GM21576 (cell line): ENCODE data around the gene ERGIC3.

Experiments
- ATAC-seq: cut with Tn5 transposase; IDR thresholded peaks from one replicate; pipeline ENCODE4 v1.9.1; 2021; ENCODE audit warnings: mild to moderate bottlenecking, moderate library complexity; ENCODE audit not compliant: unreplicated experiment

ERGIC3 gene

DNA sequence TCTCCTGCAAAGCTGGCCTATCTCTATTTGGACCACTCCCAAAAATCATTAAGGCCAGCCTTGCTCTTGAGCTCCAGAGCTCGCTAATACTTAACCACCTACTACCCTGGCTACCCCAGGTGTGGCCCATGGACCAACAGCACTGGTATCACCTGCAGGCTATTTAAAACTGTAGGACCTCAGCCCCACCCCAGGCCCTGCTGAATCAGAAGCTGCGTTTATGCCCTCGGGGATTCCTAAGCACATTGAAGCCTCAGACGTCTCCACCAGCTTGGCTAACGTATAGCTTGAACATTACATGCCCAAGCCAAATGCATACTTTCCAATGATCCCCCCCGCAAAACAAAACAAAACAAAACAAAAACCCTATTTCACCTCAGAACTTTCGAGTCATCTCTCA lies 54.0 kb downstream of the ERGIC3 start:
- no peak for ATAC-seq

DNA sequence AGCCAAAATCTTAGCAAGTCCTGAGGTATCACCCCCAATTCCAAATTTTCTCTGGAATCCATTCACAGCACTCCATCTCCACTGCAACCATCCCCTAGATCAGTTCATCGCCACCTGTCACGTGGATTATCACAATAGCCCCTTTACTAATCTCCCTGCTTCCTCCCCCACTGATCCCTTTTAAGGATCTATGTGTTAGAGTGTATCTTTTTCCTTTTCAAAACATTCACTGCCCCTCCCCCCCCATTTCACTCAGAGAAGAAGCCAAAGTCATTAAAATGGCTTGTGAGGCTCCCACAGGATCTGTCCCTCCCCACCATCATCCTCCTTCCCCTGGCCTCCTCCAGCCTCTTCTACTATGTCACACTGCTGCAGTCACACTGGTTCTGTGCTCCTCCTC lies 55.3 kb downstream of the ERGIC3 start:
- no peak for ATAC-seq

DNA sequence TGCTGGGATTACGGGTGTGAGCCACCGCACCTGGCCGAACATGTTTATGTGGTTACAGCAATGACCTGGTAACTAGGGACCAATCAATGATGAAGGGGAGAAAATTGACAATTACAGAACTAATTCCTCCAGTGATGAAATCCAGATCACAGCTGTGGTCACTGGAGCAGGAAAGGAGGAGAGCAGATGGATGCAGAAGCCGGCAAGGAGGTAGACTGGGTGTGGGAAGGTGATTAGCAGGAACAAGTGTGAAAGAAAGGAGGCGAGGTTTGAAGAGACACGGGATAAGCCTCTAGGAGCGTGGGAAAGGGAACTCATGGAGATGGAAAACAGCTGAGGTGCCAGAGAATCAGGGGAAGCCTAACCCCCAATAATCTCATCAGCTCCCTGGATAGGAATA lies 56.6 kb downstream of the ERGIC3 start:
- no peak for ATAC-seq

DNA sequence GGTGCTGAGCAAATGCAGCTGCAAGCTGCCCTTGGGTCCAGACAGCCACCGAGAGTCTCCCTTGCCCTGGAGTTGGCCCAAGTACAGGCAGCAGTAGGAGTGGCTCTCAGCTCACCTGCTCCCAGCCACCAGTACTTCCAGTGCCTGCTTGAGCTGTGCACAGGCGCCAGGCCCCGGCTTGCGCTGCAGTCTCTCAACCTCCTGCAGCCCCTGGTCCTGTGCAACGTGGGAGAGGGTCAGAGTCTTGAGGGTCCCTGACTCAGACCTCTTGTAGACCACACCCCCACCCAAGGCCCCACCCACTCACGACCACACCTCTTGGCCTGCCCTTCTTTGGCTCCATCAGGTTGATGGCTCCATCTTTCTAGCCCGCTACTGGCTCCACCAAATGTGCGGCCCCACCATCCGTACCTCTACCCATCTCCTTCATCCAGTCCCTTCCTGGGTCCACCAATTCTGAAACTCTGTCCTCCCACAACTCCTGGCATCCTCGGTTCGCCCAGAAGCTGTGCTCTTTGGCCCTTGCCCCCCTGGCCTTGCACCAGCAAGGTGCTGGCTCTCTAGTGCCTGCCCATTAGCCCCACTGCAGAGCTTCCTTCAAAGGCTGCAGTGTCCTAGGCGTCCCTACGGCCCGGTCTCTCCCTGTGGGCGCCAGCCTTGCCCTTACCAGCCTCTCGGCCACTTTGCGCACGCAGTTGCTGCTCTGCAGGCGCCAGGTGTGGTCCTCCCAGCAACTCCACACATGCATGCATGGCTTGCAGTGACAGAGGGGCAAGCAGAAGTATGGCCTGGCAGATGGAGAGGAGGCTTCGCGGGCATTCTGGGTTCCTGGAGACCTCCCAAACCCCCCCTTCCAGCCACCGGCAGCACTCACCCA lies 57.3 kb downstream of the ERGIC3 start:
- ATAC-seq: no peak

DNA sequence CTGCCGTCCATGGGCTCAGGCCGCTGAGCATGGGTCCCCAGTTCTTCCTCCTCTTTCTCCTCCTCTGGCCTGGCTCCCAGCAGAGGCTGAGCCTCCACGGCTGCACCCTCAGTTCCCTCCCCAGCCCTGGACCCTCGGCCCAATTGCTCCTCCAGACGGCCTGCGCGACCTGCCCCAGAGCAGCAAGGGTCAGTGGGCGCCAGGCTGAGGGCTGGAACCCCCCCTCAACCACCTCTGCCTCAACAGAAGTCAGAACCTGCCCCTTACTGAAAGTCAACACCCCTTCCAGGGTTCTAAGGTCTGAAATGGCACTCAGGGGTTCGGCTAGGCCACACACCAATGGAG lies 57.9 kb downstream of the ERGIC3 start:
- no peak for ATAC-seq

DNA sequence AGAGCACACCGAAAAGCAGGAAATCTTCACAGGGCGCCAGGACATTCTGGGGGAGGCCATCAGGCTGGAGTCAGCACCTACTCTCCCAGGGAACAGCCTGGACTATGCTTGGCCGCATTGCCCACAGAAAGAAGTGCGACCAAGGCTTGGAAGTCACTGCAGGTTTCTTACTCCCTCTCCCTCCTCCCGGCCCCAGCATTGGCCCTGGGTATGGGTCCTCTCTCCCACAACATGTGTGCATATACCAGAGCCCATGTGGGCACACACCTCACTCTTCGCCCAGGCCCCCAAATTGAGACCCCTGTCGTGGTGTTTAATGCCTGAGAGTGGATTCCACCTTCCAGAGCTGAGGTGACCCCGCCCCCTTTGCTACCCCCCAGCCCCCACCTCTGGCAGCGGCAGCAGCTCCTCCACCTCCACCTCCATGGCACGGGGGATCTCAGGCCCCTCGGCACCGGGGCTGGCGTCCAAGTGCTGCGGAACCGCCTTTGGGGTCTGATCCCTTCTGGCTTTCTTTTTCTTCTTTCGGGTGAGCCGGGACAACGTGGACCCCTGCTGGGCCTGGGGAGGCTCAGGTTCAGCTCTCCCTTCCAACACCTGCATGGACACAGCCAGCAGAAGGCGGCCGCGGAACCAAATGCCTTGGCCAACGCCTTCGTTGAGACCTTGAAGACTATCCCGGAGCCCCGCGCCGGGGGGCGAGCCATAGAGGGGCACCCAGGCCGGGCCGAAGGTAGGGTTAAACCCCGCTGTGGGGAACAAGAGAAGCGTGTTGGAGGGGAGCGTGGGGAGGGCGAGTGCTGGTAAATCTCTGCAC lies 58.5 kb downstream of the ERGIC3 start:
- ATAC-seq: no peak

DNA sequence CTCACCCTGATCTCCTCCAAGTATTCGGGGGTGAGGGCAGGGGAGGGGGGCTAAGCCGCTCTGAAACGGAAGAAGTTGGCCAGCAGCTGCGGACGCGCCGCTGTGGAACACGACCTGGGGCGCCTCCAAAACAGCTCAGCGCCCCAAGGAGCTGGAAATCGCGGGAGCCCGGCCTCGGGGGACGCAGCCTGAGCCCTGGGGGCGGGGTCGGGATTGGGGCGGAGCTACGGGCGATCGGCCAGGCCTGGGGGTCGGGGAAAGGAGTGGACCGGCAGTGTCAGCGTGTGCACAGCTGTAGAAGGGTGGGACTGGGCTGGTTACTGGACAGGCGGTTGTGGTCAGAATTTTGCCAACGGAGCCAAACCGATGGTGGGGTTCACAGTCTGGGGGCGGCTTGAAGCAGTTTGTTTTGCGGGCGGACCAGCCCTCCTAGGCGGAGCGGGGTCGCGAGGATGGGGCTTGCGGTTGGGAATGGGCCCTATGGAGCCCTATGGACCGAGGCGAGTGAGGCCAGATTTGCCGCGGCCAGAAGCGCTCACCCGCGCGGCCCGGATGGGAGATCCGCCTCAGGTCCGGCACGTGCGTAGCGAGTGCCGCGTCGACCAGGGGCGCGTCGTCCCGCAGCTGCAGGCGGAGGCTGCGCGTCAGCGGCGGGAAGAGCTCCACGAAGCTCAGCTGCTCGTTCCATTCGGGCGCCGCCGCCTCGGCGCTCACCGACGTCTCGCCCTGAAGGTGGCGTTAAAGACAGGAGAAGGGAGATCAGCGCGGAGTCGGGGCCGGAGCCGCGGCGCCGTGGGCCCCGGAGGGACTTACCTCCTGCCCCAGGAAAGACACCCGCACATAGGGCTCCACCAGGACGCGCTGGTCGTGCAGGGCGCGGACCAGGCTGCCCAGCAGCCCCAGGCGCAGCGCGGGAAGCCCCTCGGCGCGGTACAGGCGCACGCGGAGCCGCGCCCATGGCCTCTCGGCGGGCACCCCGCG lies 59.4 kb downstream of the ERGIC3 start:
- no peak for ATAC-seq

DNA sequence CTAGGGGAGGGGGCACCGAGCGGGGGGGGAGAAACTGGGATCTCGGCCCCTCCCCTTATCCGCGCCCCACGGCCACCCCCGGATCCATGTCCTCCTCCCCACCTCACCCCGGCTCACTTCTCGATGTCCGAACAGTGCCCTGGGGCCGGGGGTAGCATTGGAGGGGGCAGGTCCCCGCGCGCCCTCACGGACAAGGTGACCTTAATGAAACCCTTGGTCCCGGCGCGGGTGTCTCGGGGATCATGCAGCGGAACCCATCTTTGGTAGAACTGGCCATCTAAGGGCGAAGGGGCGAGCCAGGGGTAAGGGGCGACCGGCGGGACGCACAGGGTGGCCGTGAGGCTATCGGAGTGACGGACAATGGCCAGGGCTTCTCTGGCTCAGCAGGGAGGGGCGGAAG lies 60.1 kb downstream of the ERGIC3 start:
- no peak for ATAC-seq

DNA sequence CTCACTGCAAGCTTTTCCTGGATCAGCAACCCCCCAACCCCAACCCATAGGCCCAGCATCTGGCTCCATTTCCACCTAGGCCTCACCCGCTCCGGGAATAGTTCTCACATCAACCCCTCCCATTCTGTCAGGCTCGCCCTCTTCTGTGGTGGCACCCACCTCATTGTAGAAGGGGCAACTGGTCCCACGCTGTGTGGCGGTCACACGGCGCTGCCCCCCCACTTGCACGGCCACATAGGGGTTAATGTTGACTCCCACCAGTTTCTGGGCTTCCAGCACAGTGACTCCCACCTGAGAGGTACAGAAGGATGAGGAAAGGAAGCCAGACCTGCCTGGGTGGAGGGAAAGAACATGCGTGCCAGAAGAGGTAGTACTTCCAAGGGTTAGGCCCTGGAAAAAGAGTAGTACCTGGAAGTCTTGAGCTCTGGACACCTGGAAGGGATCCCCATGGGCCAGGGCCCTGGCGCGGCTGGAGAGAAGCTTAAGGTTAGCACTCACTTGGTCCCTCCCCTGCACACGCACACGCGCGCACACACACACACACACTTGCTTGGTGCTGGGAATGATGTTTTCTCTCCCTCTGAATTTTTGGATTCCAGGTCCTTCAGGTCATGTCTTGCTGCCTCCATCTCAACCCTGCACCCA lies 61.1 kb downstream of the ERGIC3 start:
- no peak for ATAC-seq

DNA sequence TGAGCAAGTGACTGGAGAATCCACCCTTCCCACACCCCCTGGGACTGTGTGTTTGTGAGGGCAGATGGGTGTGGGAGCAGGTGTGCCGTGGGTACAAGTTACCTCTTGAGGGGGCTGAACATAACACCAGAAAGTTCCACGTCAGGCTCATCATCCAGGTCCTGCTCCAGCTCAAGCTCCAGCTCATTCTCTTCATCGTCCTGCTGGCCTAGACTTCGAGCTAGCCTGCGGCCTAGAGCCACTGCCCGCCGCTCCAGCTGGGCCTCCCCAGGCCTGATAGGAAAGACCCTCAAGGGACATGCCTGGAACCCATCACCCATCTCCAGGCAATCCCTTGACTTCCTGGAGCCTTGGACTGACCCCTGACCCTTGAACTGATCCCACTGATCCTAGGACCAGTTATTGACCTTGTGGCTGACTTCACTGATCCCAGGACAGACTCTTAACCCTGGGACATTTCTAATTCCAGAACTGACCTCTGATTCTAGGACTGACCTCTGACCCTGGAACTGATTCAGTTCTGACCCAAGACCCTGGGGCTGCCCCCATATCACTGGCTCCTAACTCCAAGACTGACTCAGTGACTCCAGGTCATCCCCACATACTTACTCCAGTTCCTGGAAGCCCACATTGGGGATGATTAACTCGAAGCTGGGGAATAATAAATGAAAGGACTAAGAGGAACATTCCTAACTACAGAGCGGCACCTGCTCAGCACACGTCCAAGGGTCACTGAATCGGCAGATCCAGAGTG lies 62.0 kb downstream of the ERGIC3 start:
- no peak for ATAC-seq

DNA sequence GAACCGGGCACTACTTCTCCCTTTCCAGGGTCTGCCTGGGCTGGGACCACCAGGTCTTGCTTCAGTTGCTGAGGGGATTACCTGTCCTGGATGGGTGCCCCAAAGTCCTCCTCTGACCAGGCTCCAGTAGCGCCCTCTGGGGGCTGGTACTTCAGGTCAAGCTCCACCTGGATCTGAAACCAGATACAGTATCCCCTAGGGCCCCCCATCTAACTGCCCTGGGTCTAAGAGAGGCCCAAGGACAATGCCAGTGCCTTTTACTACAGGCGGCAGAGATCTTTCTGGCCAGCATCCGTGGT lies 62.5 kb downstream of the ERGIC3 start:
- no peak for ATAC-seq

DNA sequence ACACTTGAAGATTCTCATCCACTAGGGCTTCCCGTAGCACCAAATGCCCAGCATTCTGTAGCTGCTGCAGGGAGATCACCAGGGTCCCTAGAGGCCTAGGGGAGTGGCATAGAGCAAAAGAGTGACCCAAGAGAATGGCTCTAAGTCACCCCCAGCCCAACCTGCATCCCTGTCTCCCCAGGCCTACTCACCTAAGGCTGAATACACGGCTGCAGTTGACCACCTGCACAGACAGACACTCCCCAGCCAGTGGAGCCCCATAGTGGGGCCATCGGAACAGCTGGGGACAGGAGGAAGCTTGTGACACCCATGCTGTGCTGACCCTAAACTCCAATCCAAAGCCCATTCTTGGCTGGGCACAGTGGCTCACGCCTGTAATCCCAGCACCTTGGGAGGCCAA lies 64.2 kb downstream of the ERGIC3 start:
- no peak for ATAC-seq
